GM20000 (cell line): ENCODE results near the gene PRKRIP1.
"Not testable (repeated sequence)": the region's sequence is repeated elsewhere in the genome, so short reads cannot be mapped to it uniquely, and the experiment has no call there.

Experiments
- DNase-seq: peaks from one replicate; pipeline ENCODE4 v3.0.0; 2012; ENCODE audit warnings: low spot score
- TF ChIP-seq, protein P1 (sequence below): IDR thresholded peaks from 2 replicates; pipeline ENCODE4 v1.5.1; 2012; ENCODE audit warnings: mild to moderate bottlenecking, control low read depth; ENCODE audit errors: extremely low read depth, missing control alignments

The PRKRIP1 gene

DNA sequence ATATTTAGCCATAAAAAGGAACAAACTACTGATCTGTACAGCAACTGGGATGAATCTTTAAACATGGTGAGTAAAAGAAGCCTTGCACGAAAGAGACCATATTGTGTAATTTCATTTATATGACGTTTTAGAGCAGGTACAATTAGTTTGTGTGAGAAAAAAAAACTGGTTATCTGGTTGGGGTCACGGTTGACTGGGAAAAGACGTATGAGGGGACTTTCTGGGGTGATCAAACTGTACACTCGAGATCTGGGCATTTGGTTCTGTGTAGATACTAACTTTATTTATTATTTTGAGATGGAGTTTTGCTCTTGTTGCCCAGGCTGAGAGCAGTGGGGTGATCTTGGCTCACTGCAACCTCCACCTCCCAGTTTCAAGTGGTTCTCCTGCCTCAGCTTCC, 4.2 kb downstream of the PRKRIP1 start:
- no peak for DNase-seq
- TF ChIP-seq, protein P1, sequence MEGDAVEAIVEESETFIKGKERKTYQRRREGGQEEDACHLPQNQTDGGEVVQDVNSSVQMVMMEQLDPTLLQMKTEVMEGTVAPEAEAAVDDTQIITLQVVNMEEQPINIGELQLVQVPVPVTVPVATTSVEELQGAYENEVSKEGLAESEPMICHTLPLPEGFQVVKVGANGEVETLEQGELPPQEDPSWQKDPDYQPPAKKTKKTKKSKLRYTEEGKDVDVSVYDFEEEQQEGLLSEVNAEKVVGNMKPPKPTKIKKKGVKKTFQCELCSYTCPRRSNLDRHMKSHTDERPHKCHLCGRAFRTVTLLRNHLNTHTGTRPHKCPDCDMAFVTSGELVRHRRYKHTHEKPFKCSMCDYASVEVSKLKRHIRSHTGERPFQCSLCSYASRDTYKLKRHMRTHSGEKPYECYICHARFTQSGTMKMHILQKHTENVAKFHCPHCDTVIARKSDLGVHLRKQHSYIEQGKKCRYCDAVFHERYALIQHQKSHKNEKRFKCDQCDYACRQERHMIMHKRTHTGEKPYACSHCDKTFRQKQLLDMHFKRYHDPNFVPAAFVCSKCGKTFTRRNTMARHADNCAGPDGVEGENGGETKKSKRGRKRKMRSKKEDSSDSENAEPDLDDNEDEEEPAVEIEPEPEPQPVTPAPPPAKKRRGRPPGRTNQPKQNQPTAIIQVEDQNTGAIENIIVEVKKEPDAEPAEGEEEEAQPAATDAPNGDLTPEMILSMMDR: no peak

DNA sequence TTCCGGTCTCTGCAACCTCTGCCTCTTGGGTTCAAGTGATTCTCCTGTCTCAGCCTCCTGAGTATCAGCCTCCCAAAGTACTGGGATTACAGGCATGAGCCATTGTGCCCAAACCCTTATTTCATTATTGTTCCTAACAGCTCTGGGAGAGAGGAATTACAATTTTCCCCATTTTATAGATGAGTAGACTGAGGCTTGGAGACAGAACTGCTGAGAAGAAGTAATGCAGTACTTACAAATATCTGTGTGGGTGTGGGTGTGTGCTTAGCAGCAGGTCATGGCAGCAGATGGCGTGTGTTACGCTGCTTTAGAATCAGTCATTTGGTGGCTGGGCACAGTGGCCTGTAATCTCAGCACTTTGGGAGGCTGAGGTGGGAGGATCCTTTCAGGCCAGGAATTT, 7.4 kb downstream of the PRKRIP1 start:
- DNase-seq: no peak

DNA sequence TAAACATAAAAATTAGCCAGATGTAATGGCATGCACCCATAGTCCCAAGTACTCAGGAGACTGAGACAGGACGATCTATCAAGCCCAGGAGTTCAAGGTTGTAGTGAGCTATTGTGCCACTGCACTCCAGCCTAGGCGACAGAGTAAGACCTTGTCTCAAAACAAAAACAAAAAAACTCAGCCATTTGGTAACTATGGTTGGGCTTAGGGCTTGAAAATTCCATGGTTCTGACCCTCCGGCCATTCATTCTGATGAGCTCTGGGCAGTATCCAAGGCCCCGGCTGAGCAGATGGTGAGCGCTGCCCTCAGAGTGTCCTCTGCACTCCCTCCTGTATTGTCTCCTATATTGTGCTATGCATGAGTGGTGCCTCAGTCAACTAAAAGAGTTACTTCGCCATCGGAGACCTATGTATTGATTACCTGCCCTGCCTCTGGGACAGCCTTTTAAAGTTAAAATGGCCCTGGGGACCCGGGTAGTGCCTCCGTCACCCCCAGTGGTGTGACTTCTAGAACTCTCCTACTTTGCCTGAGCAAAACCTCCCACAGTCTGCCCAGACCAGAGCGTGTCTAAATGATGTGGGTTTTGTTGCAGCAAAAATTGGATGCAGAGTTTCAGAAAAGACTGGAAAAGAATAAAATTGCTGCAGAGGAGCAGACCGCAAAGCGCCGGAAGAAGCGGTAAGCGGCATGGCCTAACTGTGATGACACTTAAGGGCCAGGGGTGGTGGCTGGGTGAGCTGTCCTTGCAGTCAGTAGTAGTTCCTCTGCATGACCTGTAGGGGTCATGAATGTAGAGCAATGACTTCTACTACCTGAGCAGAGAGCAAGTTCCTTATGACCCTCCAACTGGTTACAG, 8.1 kb downstream of the PRKRIP1 start:
- DNase-seq: peak; percentile 77
- TF ChIP-seq, protein P1: peak; percentile 64

More for the DNA sequence above, 7.4 kb downstream of the PRKRIP1 start:
- TF ChIP-seq, protein P1: no peak

DNA sequence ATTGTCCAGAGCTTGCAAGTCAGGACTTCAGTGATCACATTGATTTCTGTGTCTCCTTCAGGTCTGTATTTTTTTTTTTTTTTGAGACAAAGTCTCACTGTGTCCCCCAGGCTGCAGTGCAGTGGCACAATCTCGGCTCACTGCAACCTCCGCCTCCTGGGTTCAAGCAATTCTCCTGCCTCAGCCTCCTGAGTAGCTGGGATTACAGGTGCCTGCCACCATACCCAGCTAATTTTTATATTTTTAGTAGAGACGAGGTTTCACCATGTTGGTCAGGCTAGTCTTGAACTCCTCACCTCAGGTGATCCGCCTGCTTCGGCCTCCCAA, 8.7 kb downstream of the PRKRIP1 start:
- DNase-seq: not testable (repeated sequence)

DNA sequence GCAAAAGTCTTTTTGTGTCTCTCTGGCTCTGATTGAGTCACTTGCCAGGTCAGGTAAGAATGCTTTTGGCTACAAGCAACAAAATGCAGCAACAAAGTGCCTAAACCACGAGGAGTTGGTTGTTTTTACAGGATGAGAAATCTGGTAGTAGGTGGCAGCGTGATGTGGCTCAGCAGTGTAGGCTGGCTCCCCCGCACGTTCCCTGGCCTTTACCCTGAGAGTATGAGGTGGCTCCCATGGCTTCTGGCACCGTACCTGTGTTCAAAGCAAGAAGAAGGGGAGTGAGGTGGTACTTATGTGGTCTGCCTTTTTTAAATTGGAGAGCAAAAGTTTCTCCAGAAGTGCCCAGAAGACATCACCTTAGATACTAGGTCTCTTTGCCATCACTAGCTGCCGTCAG, 11.7 kb downstream of the PRKRIP1 start:
- DNase-seq: no peak

DNA sequence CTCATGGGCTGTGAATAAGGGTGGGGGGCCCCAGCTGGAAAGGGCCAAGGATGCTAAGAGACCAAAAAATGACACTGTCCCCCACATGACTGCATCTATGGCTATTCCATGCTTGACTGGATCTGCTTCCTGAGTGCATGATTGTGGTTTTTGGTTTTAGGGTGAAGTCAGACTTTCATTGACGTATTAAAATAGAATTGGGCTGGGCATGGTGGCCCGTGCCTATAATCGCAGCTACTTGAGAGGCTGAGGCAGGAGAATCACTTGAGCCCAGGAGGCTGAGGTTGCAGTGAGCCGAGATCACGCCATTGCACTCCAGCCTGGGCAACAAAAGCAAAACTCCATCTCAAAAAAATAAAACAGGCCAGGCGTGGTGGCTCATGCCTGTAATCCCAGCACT, 12.4 kb downstream of the PRKRIP1 start:
- not testable (repeated sequence) for DNase-seq

More for the DNA sequence above, 11.7 kb downstream of the PRKRIP1 start:
- TF ChIP-seq, protein P1: no peak

DNA sequence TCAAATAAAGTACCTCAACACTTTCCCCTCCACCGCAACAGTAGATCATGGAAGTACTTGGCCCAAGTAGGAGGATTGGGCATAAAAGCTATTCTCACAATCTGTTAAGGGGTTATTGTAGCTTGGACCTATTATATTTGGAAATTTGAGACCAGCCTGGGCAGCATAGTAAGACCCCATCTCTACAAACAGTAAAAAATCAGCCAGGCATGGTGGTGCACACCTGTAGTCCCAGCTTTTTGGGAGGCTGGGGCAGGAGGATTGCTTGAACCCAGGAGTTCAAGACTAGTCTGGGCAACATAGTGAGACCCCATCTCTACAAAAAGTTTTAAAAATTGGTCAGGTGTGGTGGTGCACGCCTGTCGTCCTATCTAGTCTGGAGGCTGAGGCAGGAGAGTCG, 13.2 kb downstream of the PRKRIP1 start:
- TF ChIP-seq, protein P1: no peak
- no peak for DNase-seq

DNA sequence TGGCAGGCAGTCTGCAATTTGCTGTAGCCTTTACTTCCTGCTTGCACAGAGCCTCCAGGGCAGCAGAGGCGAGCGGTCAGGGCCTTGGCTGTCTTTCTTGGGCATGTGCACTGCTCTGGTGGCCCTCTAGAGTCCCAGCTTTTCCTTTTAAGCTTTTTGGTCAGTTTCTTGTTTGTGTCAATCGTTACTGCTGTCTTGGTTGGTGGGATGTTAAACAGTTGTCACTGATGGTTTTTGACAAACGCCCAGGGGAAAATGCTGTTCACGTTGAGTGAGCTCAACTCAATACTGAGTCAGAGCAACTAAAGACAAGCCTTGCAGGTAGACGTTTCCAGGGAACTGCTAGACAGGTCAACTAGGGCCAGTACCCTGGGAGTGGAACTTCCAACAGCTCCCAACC, 14.0 kb downstream of the PRKRIP1 start:
- TF ChIP-seq, protein P1: no peak
- no peak for DNase-seq

DNA sequence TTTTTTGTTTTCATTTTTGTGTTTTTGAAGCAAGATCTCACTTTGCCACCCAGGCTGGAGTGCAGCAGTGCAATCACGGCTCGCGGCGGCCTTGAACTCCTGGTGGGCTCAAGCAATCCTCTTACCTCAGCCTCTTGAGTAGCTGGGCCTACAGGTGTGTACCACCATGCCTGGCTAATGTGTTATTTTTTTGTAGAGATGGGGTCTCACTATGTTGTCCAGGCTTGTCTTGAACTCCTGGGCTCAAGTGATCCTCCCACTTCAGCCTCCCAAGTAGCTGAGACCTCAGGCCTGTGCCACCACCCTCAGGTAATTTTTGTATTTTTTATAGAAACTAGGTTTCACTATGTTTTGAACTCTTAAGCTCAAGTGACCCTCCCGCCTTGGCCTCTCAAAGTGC, 14.8 kb downstream of the PRKRIP1 start:
- TF ChIP-seq, protein P1: no peak
- DNase-seq: no peak
